GM18508 (cell line): ENCODE data around the gene GLIS1.

Experiments used
- ATAC-seq: cut with Tn5 transposase; IDR thresholded peaks from one replicate; pipeline ENCODE4 v1.9.1; 2021; ENCODE audit warnings: moderate number of reproducible peaks; ENCODE audit not compliant: insufficient read depth, unreplicated experiment

The GLIS1 gene

DNA sequence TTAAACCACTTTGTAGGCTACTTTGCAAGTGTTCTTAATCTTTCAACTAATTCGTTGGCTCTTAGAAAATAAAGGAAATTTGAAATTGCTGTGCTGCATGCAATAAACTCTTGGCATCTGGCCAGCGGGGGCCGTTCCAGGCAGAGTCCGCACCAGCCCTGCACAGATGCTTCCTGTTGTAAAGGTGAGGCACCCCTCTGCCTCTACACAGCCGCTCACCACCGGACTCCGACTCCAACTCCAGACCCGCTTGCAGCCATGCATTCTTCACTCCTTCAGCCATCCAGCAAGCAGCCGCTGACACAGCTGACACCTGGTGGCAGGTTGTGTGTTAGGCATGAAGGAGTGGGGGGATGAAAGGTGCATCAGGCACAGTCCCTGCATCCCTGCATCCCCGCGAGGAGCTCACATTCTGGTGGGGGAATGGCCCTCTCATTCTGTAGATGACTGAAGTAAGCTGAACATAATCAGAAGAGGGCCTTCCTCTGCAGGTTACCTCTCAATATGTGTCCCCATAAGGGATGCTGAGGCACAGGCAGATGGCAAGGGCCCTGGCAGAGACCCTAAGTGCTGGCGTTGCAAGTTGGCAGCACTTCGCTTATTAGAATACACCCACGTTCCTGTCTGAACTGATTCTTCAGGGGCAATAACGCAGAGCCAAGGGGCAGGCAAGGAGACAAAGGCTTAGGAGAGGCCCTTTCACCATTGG, 56.8 kb downstream of the GLIS1 start:
- ATAC-seq, result no peak

DNA sequence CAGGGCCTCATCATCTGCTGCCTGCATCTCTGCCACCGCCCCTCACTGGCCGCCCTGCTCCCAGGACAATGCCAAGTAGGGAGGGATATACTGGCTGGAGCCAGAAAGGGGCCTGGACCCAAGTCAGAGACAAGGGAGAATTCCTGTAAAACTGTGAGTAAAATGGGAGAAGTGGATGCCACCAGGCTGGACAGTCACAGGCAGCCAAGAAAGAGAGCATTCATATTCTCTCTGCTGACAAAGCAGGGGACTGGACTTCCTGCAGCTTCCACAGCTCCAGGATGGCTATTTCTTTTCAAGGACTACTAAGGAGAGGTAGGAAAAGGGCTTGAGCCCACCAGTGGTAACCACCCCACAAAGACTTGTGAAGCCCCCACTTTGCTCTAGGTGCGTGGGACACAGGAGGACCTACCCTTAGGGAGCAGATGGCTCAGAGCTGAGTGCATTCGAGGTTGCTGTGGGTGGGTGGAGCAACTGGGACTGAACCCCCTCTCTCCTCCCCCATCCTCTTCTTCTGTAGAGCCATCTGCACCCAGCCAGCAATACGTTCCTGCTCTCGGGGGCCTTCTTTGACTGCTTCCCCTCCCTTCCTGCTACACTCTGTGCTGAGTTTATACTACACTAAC, 57.5 kb downstream of the GLIS1 start:
- ATAC-seq, result no peak

DNA sequence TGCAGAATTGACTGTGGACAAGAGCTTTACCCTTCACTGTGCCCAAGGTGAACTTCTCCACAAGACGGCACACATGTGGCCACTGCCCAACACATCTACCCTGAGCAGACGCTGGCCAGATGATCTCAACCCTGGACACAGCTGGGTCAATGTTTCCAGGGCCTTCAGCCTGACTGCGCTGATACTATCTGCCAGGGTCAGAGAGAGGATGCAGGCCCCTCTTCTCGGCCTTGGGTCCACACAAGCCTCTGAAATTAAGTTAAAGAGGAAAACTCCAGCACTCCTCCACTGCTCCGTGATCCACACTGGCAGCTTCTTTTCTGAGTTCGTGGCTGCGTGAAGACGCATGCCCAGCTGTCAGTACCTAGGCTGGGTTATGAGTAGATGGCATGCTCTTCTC, 58.1 kb downstream of the GLIS1 start:
- ATAC-seq, result no peak

DNA sequence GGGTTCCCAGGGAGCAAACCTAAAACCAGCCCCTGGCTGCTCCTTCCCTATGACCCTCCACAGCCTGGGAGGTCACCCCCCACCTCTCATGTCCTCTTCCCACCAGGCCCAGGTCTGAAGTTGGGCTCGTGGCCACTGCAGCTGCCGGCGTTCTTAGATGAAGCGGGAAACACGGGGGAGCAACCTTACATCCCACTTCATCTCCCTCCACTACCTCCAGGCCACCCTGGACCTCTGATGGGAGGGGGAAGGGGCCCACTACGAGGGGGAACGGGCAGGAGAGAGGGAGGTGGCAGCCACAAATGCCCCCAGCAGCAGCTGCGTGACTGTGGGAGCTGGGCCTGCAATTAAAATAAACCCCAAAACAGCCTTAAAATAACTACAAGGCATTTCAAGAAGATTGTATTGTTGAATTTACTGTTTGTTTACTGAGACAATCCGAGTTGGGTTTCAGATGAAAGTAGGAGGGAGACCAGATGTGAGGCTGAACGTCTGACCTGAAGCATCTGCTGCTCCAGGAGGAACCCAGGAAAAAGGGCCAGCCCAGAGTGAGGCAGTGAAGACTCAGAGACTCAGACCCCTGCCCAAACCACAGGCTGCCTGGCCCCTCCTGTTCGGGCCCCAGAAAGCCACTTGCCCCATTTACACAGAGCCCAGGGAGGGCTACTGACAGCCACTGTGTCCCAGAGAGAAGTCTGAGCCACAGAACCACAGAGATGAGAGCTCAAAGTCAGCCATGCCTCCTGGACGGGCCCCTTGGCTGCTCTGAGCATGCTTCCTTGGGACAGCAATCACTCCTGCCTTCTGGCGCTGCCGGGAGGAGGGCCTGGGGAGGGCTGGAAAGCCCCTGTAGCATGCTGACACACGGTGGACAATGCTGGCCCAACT, 59.8 kb downstream of the GLIS1 start:
- no peak for ATAC-seq

DNA sequence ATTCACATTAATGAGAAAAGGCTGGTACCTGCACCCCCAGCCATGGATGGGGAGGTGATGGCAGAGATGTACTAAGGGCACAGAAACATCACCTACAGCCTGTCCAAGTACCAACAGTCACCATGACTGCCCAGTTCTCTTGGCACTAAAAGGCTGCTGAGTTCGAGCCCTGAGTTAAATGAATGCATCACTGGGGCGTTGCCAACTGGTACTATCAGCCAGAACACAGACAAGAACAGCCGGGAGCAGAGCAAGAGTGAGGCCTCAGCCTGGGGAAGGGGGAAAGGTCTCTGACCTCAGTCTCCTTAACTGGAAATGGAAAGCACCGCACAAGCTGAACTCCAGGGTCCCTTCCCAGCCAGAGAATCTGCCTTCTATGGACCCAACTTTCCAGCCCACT, 60.5 kb downstream of the GLIS1 start:
- no peak for ATAC-seq

DNA sequence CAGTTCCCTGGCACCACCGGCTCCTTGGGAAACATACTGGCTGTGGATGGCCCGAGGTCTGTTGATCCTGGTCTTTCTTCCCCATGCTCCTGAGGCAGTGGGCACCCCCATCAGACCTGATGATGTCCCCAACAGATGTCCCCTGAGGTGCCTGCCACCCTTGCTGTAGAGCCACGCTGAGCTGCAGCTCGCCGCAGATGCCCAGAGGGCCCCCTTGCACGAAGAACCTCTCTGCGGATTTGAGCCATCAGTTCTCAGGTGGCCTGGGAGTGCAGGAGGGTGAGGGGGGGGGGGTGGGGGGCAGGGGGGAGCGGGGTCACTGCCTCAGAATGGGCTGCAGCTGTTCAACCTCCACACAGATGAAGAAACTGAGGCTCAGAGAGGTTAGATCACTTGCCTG, 60.9 kb downstream of the GLIS1 start:
- no peak for ATAC-seq

DNA sequence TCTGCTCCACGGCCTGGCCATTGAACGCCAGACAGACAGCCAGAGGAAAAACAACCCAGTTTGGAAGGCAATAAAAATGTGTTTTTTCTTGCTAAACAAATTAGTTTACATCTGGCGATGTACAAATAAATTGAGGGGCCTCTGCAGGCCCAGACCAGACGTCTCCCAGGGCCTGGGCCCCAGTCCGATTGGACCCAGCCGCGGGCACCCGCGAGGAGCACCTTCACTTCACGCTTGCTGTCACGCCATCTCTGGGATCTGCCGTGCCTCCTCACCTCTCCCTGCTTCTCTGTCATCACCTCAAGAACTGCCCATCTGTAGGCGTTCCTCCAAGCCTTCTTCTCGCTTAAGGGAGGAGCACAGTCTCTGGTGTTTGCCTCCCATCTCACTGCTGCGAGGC, 61.5 kb downstream of the GLIS1 start:
- no peak for ATAC-seq

DNA sequence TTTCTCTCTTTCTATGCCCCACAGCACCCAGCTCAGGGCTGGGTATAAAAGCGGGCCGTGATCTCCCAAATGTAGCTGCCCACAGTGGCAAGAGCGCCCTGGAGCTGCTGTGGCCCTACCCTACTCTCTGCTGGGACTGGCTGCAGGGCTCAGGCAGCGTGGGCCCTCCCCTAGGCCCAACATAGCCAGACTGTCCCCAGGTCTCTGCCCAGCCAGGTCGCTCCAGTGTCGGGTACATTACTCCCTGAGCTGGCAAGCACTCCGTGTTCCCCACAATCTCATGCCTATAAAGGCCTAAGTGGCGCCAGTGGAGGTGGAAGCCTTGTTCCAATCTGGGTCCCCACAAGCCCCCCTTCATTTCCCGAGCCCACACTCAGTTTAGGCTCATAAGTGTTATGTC, 66.2 kb downstream of the GLIS1 start:
- no peak for ATAC-seq

DNA sequence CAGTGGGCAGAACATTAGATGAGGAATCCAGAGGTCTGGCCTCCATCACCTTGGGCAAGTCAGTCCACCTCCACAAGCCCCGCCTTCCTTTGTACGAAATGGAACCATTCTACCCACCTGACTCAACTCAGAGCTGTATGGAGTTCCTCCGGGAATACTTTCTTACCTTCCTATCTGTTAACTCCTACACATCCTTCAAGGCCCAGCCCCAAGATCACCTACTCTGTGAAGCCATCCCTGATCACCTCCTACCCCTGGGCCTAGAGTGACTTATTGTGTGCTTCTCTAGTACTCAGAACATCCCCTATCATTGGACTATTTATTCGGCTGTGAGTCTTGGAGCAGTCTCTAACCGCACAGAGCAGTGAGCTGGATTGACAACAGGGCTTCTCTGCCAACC, 66.7 kb downstream of the GLIS1 start:
- no peak for ATAC-seq

DNA sequence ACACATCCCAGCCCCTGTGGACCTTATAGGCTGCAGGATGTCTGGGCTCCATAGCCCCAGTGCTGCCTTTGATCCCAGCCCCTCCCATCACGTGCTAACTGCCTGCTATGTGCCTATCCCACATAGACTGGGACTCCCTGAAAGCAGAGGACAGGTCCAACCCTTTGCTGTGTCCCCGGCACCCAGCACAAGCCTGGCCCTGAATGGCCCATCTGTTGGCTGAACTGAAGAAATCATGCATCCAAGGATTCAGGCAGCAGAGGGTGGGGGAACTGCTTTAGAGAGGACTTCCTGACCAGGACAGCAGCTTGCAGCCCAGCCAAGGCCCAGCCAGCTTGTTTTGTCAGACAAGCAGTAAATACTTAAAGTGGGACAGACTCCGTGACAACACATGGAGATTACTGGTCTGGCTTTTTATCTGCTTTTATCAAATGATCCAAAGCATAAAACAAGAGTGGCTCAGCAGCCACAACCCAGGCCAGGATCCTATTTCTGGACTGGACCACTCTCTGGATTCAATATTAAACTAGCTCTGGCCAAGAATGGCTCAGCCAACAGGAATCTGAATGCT, 69.3 kb downstream of the GLIS1 start:
- ATAC-seq, result no peak

DNA sequence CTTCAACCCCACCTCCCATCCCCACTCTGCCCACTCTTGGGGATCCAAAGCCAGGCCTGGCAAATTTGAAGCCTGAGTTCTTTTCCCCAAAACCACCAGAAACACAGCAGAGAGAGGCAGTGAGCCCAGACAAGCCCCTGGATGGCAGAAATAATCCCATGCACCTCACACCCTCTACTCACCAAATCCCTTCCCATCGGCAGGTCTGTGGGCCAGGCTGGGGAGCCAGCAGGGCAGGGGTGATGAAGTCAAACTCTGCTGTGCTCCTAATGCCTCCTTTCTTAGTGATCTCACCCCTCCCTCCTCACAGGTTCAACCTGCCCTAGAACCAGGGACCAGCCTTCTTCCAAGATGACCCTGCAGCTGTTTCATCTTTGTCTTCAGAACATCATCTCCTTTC, 72.4 kb downstream of the GLIS1 start:
- ATAC-seq, result no peak

DNA sequence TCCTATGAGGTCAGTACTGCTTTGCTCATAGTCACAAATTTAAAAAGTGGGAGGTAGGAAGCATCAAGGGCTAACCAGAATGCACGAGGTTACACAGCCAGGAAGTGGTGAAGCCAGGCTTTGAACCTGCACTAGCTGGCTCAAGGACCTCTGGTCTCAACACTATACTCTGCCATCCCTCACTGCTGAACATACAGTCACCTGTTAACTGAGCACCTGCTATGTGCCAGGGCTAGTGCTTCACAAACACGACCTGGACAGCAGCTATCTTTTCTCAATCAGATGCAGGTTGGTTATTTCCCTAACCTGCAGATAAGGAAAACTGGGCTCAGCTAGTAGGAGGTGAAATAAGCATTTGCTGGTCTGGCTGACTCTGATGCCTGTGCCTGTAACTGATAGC, 73.0 kb downstream of the GLIS1 start:
- ATAC-seq, result no peak

DNA sequence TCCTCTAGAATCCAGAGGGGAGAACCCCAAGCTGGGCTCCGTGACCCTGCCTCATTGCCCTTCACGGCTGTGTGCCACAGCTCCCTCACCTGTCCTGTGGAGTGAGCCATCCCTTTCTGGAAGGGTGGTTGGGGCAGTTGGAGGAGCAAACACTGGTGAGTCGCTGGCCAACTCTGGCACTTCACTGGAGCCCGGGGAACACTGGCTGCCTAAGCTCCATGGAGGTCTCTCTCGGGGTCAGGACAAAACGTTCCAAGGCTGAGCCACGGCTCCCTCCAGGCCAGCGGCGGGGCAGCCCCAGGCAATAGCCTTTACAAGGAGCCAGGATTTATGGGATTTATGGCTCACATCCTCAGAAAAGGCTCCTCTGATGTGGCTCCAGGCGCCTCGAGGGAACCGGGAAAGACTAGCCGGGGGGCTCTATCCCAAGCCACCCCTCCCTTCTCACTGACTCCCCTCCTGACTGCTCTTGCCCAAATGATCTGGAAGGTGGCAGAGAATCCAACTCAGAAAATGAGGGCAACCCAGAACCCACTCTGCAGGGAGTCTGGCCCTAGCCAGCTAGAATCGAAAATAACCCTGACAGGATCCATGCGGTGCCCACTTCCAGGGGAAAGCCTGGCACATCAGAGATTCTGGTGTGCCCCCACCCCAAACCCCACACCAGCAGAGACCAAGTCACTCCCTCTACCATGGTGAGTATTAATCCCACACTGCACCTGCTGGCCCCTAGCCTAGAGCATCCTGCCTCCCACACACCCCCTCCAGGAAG, 75.2 kb downstream of the GLIS1 start:
- no peak for ATAC-seq

DNA sequence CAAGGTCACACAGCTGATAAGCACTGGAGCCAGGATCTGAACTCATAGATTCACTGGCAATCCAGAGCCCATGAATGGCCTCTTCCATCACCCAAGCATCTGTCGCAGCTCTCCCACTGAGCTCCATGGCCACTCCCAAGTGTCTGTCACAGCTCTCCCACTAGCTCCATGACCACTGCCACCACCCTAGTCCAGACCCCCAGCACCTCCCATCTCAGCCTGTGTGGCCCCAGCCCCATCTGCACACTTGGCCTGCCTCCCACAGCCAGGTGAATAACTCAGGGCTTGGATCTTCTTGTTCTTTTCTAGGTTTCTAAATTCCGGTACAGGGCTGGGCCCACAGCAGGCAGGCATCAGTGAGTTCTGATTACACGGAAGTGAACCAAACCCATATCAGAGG, 76.0 kb downstream of the GLIS1 start:
- no peak for ATAC-seq

DNA sequence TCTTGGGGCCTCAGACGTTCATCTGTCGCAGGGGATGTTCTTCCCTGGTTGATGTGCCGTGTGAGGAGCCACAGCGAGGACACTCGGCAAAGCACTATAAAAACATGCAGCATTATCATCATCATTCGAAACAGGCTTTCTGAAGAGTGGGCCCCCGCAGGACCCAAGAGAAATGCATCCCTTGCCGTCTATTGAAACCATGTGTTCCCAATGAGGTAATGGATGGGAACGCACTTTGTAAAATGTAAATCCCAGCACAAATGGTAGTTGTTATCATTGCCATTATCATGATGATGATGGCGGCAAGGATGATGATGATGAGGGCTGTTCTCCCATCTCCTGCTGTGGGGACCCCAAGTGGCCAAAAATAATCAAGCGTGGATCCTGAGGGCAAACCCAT, 76.8 kb downstream of the GLIS1 start:
- no peak for ATAC-seq

DNA sequence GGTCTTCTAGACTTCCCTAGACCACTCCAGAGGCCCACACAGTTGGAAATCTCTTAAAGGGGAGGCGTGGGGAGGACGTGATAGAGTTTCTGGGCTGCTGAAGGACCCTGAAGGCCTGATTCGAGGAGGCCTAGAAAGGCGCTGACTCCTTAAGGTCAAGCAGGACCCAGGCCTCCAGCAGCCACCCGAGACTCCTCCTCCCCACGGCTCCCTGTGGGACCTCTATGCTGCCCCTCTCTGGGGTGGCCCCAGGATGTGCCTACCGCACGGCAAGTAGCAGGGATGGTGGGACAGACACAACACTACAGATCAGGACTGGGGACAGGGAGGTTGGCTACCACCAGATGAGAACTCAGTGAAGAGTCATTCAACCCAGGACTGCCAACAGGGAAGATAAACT, 77.5 kb downstream of the GLIS1 start:
- ATAC-seq, result no peak

DNA sequence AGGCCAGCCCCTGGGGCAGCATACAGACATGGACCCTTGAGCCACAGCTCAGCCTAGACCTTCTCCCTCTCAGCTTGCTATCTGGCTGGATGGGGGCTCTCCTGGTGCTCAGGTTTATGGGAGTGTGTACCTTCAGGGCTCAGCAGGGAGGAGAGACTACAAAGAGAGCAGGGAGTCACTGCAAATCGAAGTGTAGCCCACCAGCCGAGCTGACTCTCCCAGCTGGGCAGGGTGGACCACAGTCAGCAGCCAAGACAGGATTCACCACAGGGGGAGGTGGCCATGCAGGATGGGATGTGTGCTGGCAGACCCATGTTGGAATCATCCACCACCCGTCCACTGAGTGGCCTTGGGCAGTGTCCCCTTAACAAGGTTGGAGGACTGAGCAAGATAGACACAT, 78.3 kb downstream of the GLIS1 start:
- ATAC-seq, result no peak

DNA sequence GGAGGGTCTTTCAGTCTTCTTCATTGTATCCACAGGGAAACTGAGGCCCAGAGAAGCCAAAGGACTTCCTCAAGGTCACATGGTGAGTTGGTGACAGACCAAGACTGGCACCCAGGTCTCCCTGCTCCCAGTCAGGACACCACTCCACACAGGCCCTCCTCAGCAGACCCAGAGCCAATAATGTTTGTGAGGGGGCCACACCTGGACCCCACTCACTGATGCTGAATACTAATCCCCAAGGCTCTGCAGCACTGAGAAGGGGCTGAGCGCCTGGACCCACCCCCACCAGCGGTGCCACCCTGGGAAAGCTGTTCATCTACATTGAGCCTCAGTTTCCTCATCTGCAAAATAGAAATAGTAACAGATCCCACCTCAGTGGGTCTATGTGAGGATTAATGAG, 79.5 kb downstream of the GLIS1 start:
- no peak for ATAC-seq

DNA sequence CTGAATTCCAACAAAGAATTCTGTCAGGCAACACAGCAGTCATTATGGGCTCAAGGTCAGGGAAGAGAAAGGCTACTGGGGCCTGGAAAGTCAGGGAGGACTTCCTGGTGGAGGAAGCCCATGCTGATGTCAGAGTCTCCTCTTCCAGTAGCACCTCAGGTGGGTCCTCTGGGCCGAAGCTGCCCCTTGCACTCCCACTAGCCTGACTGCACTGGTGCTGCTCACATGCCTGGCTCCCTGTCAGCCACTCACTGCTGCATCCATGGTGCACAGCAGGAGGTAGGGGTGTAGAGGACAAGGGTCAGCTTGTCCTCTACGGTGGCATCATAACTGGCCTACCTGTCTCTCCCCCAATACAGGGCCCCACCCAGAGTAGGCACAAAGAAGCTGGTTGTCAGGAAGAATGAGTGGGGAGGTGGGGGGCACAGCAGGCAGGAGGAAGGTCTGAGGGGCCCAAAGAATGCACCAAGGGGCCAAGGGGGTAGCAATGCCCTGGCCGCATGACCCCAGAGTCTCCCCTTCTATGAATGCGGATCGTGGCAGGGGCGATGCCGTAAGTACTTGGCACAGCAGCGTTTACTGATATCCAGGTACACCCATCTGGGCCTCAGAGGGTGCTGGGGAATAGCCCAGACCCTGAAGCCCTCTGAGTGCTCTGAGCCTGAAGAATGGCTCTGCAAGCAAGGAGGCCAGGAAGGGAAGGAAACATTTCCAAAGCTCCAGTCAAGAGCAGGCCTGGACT, 80.3 kb downstream of the GLIS1 start:
- ATAC-seq, result no peak
